Measurements from ENCODE around the gene IGF2BP3. TPM values are rescaled to one million over a fixed set of nuclear protein-coding genes. Genes with fewer than 3 reads are reported as not detected.

IGF2BP3 gene
- total RNA-seq, 4 donors from 2014 or later: 0.13 to 0.35 TPM; not detected in 2

DNA sequence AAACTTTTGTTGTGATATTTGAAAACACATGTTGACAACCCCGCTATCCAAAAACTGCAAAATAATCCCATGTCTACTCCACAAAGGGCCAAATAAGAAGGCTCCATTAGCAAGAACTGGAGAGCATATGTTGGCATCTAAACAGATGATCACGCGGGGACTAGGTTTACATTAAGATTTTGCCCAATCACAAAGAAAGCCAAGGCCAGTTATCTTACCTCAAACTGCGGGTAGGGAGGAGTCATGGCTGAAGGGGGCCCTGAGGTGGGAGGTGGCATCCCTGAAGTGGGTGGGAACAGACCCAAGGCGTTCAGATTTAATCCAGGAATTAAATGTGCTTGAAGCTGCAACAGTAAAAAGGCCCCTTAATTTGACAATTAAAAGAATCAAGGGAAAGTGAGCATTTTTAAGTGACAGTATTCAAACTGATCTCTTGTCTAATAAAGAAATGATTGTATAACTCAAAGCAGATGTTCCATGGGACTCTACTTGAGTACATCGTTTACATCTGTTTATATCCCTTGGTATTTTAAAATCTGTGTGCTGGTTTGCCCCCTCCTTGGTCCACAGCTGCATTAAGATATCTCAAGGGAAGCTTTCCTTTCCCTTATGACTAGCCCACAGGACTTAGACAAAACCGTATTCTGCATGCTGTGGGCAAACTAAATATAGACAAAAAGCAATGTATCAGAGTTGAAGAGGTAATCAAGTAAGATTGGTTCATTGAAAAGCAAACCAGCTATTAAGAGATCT, 128.3 kb downstream of the IGF2BP3 start:
- ATAC-seq: no peak
- H3K36me3 ChIP-seq: no peaks in the 10 kb centered on the region
- H3K4me1 ChIP-seq: no peaks in the 10 kb centered on the region
- TF ChIP-seq POLR2A (IDR thresholded peaks at IDR 0.05) (no peak), POLR2AphosphoS5 (IDR thresholded peaks at IDR 0.05) (no peak), EP300 (IDR thresholded peaks at IDR 0.05) (no peak)
- TF ChIP-seq, protein P1, sequence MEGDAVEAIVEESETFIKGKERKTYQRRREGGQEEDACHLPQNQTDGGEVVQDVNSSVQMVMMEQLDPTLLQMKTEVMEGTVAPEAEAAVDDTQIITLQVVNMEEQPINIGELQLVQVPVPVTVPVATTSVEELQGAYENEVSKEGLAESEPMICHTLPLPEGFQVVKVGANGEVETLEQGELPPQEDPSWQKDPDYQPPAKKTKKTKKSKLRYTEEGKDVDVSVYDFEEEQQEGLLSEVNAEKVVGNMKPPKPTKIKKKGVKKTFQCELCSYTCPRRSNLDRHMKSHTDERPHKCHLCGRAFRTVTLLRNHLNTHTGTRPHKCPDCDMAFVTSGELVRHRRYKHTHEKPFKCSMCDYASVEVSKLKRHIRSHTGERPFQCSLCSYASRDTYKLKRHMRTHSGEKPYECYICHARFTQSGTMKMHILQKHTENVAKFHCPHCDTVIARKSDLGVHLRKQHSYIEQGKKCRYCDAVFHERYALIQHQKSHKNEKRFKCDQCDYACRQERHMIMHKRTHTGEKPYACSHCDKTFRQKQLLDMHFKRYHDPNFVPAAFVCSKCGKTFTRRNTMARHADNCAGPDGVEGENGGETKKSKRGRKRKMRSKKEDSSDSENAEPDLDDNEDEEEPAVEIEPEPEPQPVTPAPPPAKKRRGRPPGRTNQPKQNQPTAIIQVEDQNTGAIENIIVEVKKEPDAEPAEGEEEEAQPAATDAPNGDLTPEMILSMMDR (IDR thresholded peaks at IDR 0.05): no peak
- H3K4me3 ChIP-seq: no peak overlapping the region
- no peak overlapping the region for H3K27ac ChIP-seq
- no peaks in the 10 kb centered on the region for H3K9me3 ChIP-seq
- WGBS, 2 donors (ENCODE audit: low coverage in 1 of 2): 70 to 79% methylated on average over 6 to 7 of the region's 7 CpGs
- H3K27me3 ChIP-seq: no peaks in the 10 kb centered on the region

DNA sequence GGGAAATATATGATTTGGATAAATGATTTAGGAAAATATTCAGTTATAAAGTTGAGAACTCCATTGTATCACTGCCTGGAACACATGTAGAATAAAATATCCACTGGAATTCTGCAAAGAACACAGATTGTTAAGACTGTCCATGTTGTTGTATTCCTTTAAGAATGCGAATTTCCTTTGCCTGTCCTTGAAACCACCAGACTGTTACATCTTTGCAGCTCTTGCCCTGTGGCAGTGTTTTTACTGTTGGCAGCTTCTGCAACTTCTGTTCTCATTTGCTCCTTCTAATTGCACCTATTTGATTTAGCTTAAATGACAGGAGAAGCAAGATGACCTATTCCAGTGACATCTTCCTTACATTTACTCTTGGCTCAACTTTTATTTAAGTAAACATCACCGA, 131.4 kb downstream of the IGF2BP3 start:
- Histone ChIP-seq H3K4me1 (peaks cover 0 to 19% (median 2%) of the 10 kb centered on the region in 3 donors), H3K9me3 (no peaks in the 10 kb centered on the region), H3K27me3 (no peaks in the 10 kb centered on the region), H3K36me3 (no peaks in the 10 kb centered on the region), H3K4me3 (no peak overlapping the region), H3K27ac (no peak overlapping the region)
- ATAC-seq: no peak
- WGBS, 2 donors (ENCODE audit: low coverage in 1 of 2): 23 to 43% methylated on average over 2 of the region's 2 CpGs
- TF ChIP-seq, protein P1 (IDR thresholded peaks at IDR 0.05): no peak
- TF ChIP-seq EP300 (IDR thresholded peaks at IDR 0.05) (no peak), POLR2A (IDR thresholded peaks at IDR 0.05) (no peak), POLR2AphosphoS5 (IDR thresholded peaks at IDR 0.05) (no peak)

DNA sequence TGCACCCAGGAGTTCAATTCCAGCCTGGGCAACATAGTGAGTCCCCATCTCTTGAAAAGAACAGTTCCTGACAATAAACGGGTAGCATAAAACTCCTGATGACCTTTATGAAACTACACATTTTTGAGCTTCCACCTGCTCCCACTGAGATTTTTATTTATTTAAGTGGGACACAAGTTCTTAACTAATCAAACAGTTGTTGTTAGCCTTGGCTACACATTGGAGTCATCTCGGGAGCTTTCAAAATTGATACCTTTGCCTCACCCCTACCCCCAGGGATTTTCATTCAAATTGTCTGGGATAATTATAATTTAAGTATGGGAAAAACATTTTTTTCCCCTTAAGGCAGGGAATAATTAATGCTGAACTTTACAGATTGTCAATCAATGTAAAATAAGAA, 131.9 kb downstream of the IGF2BP3 start:
- H3K27me3 ChIP-seq: no peaks in the 10 kb centered on the region
- ATAC-seq: no peak
- H3K4me1 ChIP-seq: peaks cover 0 to 24% (median 2%) of the 10 kb centered on the region in 3 donors
- H3K4me3 ChIP-seq: no peak overlapping the region
- TF ChIP-seq, protein P1 (IDR thresholded peaks at IDR 0.05): no peak
- TF ChIP-seq POLR2A (IDR thresholded peaks at IDR 0.05) (no peak), EP300 (IDR thresholded peaks at IDR 0.05) (no peak), POLR2AphosphoS5 (IDR thresholded peaks at IDR 0.05) (no peak)
- H3K27ac ChIP-seq: no peak overlapping the region
- no peaks in the 10 kb centered on the region for H3K36me3 ChIP-seq
- 71 to 93% methylated on average over 2 of the region's 2 CpGs for WGBS, 2 donors (ENCODE audit: low coverage in 1 of 2)
- H3K9me3 ChIP-seq: no peaks in the 10 kb centered on the region

DNA sequence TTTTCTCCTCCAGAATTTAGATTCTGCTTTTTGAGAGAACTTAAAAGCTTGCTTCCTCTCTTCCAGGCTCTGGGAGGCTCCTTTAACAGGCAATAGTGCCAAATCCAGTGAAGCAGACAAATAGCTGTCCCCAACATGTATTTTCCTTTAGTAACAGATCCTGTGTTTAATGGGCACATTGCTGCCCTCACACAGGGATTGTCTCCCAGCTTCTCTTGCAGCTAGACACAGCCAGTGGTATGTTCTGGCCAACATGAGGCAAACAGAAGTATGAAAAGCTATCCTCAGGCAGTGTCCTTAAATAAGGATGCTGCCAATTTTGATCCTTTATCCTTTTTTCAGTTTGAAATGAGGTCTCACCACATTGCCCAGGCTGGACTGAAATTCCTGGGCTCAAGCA, 132.9 kb downstream of the IGF2BP3 start:
- Histone ChIP-seq H3K9me3 (no peaks in the 10 kb centered on the region), H3K27ac (no peak overlapping the region), H3K27me3 (no peaks in the 10 kb centered on the region), H3K36me3 (no peaks in the 10 kb centered on the region), H3K4me1 (peaks cover 0 to 34% (median 2%) of the 10 kb centered on the region in 3 donors), H3K4me3 (no peak overlapping the region)
- TF ChIP-seq EP300 (IDR thresholded peaks at IDR 0.05) (no peak), POLR2AphosphoS5 (IDR thresholded peaks at IDR 0.05) (no peak)
- TF ChIP-seq, protein P1 (IDR thresholded peaks at IDR 0.05): no peak
- no peak for ATAC-seq

DNA sequence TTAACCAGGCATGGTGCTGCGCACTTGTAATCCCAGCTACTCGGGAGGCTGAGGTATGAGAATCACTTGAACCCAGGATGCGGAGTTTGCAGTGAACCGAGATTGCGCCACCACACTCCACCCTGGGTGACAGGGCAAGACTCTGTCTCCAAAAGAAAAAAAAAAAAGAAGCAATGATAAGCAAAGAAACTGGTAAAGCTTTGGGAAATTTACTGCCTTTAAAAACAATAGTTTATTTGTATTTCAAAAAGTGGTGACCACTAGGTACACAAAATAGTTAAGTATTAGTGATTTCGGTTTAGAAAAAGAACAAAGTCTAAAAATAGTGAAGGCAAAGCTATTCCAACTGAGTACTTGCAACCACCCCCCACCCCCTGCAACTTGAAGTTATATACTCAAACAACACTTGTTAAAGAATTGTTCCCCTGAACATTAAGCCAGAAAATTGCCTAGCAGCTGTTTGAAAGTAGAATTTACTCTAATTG, 133.4 kb downstream of the IGF2BP3 start:
- H3K4me1 ChIP-seq: peaks cover 0 to 37% (median 5%) of the 10 kb centered on the region in 3 donors
- H3K9me3 ChIP-seq: no peaks in the 10 kb centered on the region
- no peaks in the 10 kb centered on the region for H3K27me3 ChIP-seq
- no peak for ATAC-seq
- H3K4me3 ChIP-seq: no peak overlapping the region
- TF ChIP-seq, protein P1 (IDR thresholded peaks at IDR 0.05): no peak
- no peak for TF ChIP-seq POLR2A (IDR thresholded peaks at IDR 0.05)
- H3K36me3 ChIP-seq: no peaks in the 10 kb centered on the region
- WGBS, 2 donors (ENCODE audit: low coverage in 1 of 2): 45 to 78% methylated on average over 1 to 4 of the region's 6 CpGs
- no peak overlapping the region for H3K27ac ChIP-seq

Data from gastroesophageal sphincter (tissue), 4 donors.